DMS79 (cell line): ENCODE measurements around the gene ASXL1.
"Not testable (repeated sequence)": the region's sequence is repeated elsewhere in the genome, so short reads cannot be mapped to it uniquely, and the experiment has no call there.

Experiments used
- DNase-seq: peaks from one replicate; lab custom pipeline; 2025; lab: John Stamatoyannopoulos, UW

Gene ASXL1

GRCh38 chr20:32337937-32338661 lies 20.0 kb upstream of the ASXL1 start:
- no peak for DNase-seq

- DNase-seq, result no peak
Measured at GRCh38 chr20:32338665-32339064, 19.5 kb upstream of the ASXL1 start.

GRCh38 chr20:32339116-32339515 lies 19.0 kb upstream of the ASXL1 start:
- peak; percentile 42 for DNase-seq

GRCh38 chr20:32341053-32341452 lies 17.1 kb upstream of the ASXL1 start:
- DNase-seq, result not testable (repeated sequence)

GRCh38 chr20:32343439-32343838 lies 14.7 kb upstream of the ASXL1 start:
- DNase-seq, result no peak

- DNase-seq, result no peak
Measured at GRCh38 chr20:32344835-32345506, 13.2 kb upstream of the ASXL1 start.

- DNase-seq, result no peak
Measured at GRCh38 chr20:32348207-32348606, 9.9 kb upstream of the ASXL1 start.

- no peak for DNase-seq
Measured at GRCh38 chr20:32350421-32350820, 7.7 kb upstream of the ASXL1 start.

GRCh38 chr20:32352121-32352720 lies 5.9 kb upstream of the ASXL1 start:
- no peak for DNase-seq

GRCh38 chr20:32353848-32354496 lies 4.2 kb upstream of the ASXL1 start:
- DNase-seq, result no peak

GRCh38 chr20:32354592-32355416 lies 3.3 kb upstream of the ASXL1 start:
- no peak for DNase-seq

GRCh38 chr20:32355417-32355841 lies 2.7 kb upstream of the ASXL1 start:
- DNase-seq, result no peak

- DNase-seq, result not testable (repeated sequence)
Measured at GRCh38 chr20:32355907-32356621, 2.1 kb upstream of the ASXL1 start.

- DNase-seq, result no peak
Measured at GRCh38 chr20:32356622-32357374, 1.3 kb upstream of the ASXL1 start.

GRCh38 chr20:32357375-32357868 lies 709 bp upstream of the ASXL1 start:
- no peak for DNase-seq

GRCh38 chr20:32358632-32358882 lies 426 bp downstream of the ASXL1 start:
- DNase-seq, result no peak

- DNase-seq, result peak; percentile 74
Measured at GRCh38 chr20:32358883-32359632, 927 bp downstream of the ASXL1 start.

GRCh38 chr20:32359633-32360332 lies 1.7 kb downstream of the ASXL1 start:
- peak; percentile 29 for DNase-seq

- no peak for DNase-seq
Measured at GRCh38 chr20:32360333-32360634, 2.2 kb downstream of the ASXL1 start.
